Prostate gland (tissue), 2 donors: Measurements from ENCODE around the gene MANBA.

Experiments used
- CTCF ChIP-seq, 4 experiments: fragments of 200-600 bp in 2 of 4; fragments of 450-650 bp in 2 of 4; sonication (generic) in 2 of 4; IDR thresholded peaks; 1 replicate in 3 of 4; 2 replicates in 1 of 4; pipeline ENCODE4 v1.5.1; 2016 to 2019; ENCODE audit warnings: antibody characterized with exemption in 4 of 4, mild to moderate bottlenecking in 2 of 4, moderate library complexity in 2 of 4
- POLR2A ChIP-seq: fragments of 450-650 bp; IDR thresholded peaks from one replicate; pipeline ENCODE4 v1.6.1; 2016; ENCODE audit warnings: antibody characterized with exemption, mild to moderate bottlenecking
- POLR2AphosphoS5 ChIP-seq: sonication (generic); formaldehyde crosslinking; IDR thresholded peaks from one replicate; pipeline ENCODE4 v1.6.1; 2017; ENCODE audit warnings: antibody characterized with exemption

DNA sequence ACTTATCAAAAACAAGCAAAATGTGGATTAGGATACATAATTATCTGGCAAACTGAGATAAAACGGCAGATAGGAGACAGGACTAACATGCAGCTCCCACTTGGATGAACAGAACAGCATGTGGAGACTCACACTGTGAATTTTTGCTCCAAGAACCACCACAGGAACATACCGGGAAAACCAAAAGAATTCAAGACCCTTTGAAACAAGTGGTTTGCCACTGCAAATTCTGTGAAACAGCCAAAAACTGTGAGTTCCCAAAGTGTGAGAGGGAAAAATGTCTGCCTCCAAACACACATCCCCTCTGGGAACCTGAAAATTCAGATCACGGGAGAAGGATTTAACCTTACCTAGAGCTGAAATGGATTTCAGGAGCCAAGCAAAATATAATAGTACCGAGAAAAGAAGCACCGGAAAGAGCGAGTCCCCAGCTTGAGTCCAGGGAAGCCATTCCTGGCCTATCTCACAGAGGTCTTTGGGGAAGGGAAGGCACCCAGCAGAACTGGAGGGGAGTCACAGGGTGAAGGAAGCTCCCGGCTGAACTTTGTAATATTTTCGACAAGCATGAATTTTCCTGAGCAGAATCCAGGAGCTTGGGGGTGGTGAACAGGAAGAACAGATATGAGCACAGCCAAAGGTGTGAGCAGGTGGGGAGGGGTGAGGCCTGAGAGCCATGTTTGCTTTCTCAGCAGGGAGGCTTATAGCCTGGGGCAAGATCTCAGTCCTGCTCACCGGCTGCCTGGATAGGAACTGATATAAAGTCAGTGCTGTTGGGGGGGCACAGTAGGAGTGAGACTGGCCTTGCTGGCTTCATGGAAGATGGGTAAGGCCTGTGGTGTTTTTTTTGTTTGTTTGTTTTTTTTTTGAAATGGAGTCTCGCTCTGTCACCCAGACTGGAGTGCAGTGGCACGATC lies 23.9 kb downstream of the MANBA start:
- TF ChIP-seq POLR2A (no peak), CTCF (IDR thresholded peaks at IDR 0.05) (no peak), POLR2AphosphoS5 (no peak)
